Germinal center (tissue), 1 donor: ENCODE results near the gene ANKK1.

Source experiments
- DNase-seq: peaks from one replicate; pipeline ENCODE4 v3.0.0; 2012; ENCODE audit warnings: mixed read lengths, low spot score

ANKK1 gene

GRCh38 chr11:113377681-113378412, 9.7 kb upstream of the ANKK1 start:
- no peak for DNase-seq

GRCh38 chr11:113378692-113379091, 8.9 kb upstream of the ANKK1 start:
- DNase-seq, result no peak

GRCh38 chr11:113382121-113382520, 5.5 kb upstream of the ANKK1 start:
- no peak for DNase-seq

DNA sequence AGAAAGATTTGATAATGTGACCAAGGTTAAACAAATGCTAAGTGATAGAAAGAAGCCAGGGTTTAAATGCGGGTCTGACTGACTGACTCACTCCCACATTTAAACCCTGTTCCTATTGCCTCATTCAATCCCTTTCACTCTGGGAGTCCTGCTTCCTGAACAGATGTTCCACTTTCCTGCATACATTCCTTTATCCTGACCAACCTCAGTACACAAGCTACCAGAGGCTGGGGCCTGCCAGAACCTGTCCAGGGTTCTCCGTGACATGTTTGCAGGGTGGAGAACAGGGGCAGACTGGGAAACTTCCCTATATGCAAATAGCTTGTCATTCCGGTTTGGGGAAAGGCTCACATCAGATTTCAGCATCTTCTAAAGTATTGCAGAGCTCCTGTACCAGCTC, 3.0 kb upstream of the ANKK1 start:
- DNase-seq, result no peak

- DNase-seq, result no peak
Measured at GRCh38 chr11:113385749-113386148, 1.8 kb upstream of the ANKK1 start.

DNA sequence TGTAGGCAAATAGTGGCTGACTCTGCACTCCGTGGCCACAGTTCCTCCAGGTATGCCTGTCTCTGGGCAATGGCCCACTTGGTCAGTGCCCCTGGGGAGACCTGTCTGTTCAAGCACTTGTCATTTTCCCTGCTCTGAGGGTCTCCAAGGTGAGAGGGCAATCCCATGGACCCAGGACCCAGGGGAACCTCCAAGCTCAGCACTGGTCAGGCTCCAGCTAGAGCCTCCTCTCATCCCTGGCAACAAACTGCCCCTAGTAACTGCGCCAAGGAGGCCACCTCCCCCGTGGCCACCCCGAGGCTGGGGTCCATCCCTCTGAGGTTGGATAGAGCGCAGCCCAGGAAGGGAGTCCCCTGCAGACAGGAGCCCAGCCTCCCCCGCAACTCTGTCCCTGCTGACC, 713 bp upstream of the ANKK1 start:
- no peak for DNase-seq

GRCh38 chr11:113389272-113389671, 1.7 kb downstream of the ANKK1 start:
- DNase-seq, result no peak

DNA sequence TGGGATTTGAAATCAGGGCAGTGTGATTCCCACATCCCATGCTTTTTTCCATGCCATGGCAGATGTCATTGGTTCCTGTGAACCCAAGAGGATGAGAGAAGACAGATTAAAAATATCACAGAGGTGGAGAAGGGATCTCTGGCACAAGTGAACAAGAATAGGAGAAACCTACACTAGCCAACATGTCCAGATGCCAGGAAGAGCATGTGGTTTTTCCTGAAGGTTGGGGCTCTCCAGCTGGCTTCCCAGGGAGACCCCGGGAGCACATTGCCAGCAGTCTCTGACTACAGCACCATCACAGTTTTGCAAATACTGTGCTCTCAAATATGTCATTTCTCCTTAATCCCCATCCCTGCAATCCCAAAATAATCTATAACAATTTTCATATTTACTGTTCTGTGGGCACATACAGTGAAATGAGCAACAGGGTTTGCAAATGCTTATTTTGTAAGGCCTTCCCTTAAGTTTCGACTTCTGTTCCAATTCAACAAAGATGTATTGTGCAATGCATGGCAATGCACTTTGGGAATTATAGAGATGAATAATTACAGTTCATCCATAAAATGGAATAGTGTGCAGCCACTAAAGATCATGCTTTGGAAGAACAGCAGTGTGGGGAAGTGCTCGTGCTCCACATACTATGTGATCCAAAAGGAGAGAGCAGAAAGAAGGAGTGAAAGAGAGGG, 4.8 kb downstream of the ANKK1 start:
- DNase-seq, result no peak

GRCh38 chr11:113393501-113393985, 6.0 kb downstream of the ANKK1 start:
- no peak for DNase-seq

- no peak for DNase-seq
Measured at GRCh38 chr11:113394919-113395318, 7.3 kb downstream of the ANKK1 start.

DNA sequence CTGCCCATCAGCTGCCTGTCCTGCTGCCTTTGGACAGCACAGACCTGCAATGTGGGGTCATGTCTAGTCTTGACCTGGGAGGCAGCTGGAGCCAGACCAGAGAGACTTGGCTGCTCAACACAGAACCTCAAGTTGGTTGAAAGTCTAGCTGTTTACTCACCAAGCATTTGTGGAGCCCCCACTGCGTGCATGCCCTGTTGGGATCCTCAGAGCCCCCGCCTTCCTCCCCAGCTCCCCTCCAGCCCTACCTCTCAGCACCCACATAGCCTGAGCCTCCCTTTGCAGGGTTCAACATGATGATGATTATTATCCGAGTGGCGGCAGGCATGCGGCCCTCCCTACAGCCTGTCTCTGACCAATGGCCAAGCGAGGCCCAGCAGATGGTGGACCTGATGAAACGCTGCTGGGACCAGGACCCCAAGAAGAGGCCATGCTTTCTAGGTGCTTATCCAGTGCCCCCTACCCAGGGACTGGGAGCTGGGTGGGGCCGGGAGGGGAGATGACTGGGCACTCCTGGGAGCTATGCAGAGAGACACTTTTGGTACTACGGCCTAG, 8.3 kb downstream of the ANKK1 start:
- DNase-seq, result no peak

GRCh38 chr11:113396690-113397089, 9.1 kb downstream of the ANKK1 start:
- no peak for DNase-seq

DNA sequence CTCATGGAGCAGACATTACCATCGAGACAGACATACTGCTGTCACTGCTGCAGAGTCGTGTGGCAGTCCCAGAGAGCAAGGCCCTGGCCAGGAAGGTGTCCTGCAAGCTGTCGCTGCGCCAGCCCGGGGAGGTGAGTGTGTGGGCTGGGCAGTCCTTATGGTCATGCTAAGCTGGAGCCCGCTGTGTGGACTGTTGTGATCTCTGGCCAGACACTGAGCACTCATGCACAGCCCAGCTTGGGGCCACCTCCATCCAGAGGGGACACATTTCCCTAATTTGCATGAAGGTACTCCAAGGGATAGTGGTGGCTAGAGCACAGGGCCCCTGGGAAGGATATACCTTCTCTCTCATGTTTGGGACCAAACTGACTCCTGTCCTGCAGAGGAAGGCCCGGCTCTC, 9.6 kb downstream of the ANKK1 start:
- DNase-seq, result no peak

- DNase-seq, result no peak
Measured at GRCh38 chr11:113397821-113398220, 10.2 kb downstream of the ANKK1 start.

- DNase-seq, result no peak
Measured at GRCh38 chr11:113398669-113399430, 11.3 kb downstream of the ANKK1 start.

DNA sequence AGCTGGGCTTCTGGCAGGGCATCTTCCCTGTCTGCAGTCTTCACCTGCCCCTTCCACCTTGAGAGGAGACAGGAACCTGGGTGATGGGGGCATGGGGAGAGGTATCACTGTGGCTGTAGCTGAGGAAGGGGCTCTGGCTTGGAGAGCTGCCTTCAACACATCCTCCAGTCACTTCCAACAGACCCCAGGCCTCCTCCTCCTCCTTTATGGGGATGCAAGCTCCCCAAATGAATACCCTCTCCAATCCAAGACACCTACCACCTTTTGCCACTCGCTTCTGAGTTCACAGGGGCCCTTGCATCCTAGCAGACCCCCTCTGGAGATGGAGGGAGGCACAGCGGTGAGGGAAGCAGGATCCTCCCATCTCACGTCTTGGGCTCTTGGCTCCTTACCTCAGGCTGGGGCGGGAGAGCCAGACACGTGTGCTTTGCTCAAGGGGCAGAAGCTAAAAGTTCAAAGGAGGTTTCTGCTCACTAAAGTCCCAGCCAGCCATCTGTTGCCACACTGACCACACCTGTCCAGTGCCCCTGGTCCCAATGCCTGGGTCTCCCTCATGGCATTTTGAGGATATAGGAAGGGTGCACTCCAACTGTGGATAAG, 13.2 kb downstream of the ANKK1 start:
- DNase-seq, result no peak

DNA sequence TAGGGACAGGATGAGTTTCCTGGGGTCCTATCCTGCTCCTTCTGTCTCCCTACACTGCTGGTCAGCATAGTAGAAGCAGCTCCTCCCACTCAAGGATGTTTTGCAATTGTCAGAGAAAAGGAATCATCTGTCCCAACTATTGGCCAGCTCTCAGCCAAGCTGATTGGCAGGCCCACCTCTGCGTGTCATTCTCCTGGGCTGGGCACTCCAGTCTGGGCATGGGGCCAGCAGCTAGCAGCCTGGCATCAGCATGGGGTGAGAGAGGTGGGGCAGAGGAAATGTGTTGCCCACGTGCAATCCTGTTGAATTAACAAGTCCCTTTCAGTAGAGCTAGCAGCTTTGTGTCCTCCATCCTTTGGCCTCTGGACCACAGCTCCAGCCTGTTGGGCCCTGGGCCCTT, 14.1 kb downstream of the ANKK1 start:
- no peak for DNase-seq

GRCh38 chr11:113404859-113405430, 17.4 kb downstream of the ANKK1 start:
- DNase-seq, result no peak

GRCh38 chr11:113405724-113406478, 18.3 kb downstream of the ANKK1 start:
- DNase-seq, result no peak

DNA sequence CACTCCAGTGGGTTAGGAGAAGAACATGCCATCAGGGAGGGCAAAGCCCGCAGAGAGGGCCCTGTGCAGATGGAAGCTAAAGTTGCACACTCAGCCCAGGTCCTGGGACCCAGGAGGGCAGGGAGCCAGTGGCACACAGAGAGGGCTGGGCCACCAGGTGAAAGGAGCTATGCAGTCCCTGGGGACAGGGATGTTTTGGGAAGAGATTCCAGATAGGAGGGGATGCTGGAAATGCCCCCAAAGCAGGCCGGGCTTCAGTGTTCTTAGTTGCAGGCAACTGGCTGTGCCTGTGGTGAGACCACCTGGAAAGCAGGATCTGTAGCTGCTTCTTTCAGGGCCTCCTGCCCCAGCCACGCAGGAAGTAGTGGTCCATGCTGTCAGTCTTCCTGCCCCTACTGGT, 19.6 kb downstream of the ANKK1 start:
- DNase-seq, result no peak

DNA sequence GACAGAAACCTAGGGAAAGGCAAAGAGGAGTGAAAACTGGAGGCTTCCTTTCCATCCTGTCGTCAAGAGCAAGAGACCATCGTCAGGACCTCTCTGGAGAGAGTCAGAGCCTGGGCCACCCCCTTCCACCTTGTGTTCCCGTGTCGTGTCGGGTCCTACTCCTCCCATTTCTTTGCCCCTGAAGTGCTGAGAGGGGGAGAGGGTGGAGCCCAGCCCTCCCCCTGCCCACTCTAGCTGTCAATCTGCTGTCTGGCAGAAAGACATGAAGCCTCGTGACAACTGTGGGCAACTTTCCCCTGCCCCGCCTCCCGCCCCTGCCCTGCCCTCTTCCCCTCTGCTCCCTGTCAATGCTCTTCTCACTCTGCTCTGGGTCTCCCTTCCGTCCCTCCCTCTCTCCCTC, 20.6 kb downstream of the ANKK1 start:
- no peak for DNase-seq
